Measurements from ENCODE around the gene FBXW5. TPM values are rescaled to one million over a fixed set of nuclear protein-coding genes. Genes with fewer than 3 reads are reported as not detected.

The FBXW5 gene
- total and polyA plus RNA-seq, 10 of the 15 experiments (the other 5 are each of a cell fraction or from before 2014, with no cell fraction given): 0.21 to 97.3 (median 44.5) TPM

- no TSS peak for BruUV-seq (replicated peaks)
- H3K36me3 ChIP-seq (ENCODE audit: control insufficient read depth in 2 of 2, insufficient read depth in 2 of 2, low read length in 1 of 2): peaks cover 6 to 17% of the 10 kb centered on the region in 2 experiments; a peak in 3 of 4 replicates
- no peaks in the 10 kb centered on the region for H3K27me3 ChIP-seq (replicated peaks in 1 of 2; ENCODE audit: control insufficient read depth in 2 of 2, insufficient read depth in 2 of 2, low read length in 1 of 2)
- no peak overlapping the region for H2AFZ ChIP-seq (ENCODE audit: control insufficient read depth, low read depth, low read length)
- FAIRE-seq (no peak), ATAC-seq (no peak), DNase-seq (ENCODE audit: low read depth, low spot score) (no peak)
- no peak overlapping the region for H3K27ac ChIP-seq (ENCODE audit: control insufficient read depth, insufficient read depth)
- H3K9me3 ChIP-seq (replicated peaks; ENCODE audit: control insufficient read depth, insufficient read depth, low read length): no peaks in the 10 kb centered on the region
- H3K79me2 ChIP-seq (ENCODE audit: control insufficient read depth, insufficient read depth, low read length): peaks cover 82% of the 10 kb centered on the region
- no peak overlapping the region for H3K9ac ChIP-seq (ENCODE audit: control insufficient read depth, insufficient read depth, low read length)
- SMC1A ChIA-PET (ENCODE audit: uncharacterized antibody, unreplicated experiment): no interaction called here
- no peaks in the 10 kb centered on the region; the same call in 1 of the 2 replicates for H3K4me1 ChIP-seq (ENCODE audit: control insufficient read depth, insufficient read depth, low read length)
- H3K4me3 ChIP-seq: no peak overlapping the region
- no peaks in the 10 kb centered on the region; the same call in 1 of the 2 replicates for H4K20me1 ChIP-seq (ENCODE audit: control insufficient read depth, insufficient read depth)
- RAD21 ChIA-PET (ENCODE audit: unreplicated experiment): interaction anchor here (1.8 kb wide), 1 partner anchor 9 kb away, joined by 5 read pairs; no protein-coding TSS in a partner anchor
- POLR2A ChIA-PET: interaction anchor here (0.9 kb wide), 1 partner anchor 39 kb away, joined by 3 read pairs; the partner anchor contains the start of gene MAMDC4
- CTCF ChIA-PET: no interaction called here
- intact Hi-C loops (cut with micrococcal nuclease; ENCODE audit: unreplicated experiment) (no loop called here), in situ Hi-C loops (cut with MboI) (no loop called here)
- TF ChIP-seq SREBF2 (IDR thresholded peaks at IDR 0.05; ENCODE audit: low read length) (no peak), POU2F2 (IDR thresholded peaks at IDR 0.05; ENCODE audit: borderline replicate concordance, low read depth, low read length) (no peak), GATAD2B (conservative IDR thresholded peaks at IDR 0.05; ENCODE audit: low read depth) (no peak), JUNB (IDR thresholded peaks at IDR 0.05) (no peak), ZZZ3 (IDR thresholded peaks at IDR 0.05; ENCODE audit: control insufficient read depth, insufficient read length, low read depth) (no peak), LARP7 (IDR thresholded peaks at IDR 0.05) (no peak), MYC (IDR thresholded peaks at IDR 0.05; ENCODE audit: insufficient read depth, insufficient read length, insufficient replicate concordance, low read length, severe bottlenecking) (no peak), EED (IDR thresholded peaks at IDR 0.05; ENCODE audit: low read depth) (no peak), NR2F1 (conservative IDR thresholded peaks at IDR 0.05) (no peak), DPF2 (IDR thresholded peaks at IDR 0.05) (no peak), PBX3 (IDR thresholded peaks at IDR 0.05; ENCODE audit: insufficient replicate concordance, low read depth, low read length) (no peak), MTA2 (IDR thresholded peaks at IDR 0.05; ENCODE audit: low read depth) (no peak)
- TF ChIP-seq, protein P1, sequence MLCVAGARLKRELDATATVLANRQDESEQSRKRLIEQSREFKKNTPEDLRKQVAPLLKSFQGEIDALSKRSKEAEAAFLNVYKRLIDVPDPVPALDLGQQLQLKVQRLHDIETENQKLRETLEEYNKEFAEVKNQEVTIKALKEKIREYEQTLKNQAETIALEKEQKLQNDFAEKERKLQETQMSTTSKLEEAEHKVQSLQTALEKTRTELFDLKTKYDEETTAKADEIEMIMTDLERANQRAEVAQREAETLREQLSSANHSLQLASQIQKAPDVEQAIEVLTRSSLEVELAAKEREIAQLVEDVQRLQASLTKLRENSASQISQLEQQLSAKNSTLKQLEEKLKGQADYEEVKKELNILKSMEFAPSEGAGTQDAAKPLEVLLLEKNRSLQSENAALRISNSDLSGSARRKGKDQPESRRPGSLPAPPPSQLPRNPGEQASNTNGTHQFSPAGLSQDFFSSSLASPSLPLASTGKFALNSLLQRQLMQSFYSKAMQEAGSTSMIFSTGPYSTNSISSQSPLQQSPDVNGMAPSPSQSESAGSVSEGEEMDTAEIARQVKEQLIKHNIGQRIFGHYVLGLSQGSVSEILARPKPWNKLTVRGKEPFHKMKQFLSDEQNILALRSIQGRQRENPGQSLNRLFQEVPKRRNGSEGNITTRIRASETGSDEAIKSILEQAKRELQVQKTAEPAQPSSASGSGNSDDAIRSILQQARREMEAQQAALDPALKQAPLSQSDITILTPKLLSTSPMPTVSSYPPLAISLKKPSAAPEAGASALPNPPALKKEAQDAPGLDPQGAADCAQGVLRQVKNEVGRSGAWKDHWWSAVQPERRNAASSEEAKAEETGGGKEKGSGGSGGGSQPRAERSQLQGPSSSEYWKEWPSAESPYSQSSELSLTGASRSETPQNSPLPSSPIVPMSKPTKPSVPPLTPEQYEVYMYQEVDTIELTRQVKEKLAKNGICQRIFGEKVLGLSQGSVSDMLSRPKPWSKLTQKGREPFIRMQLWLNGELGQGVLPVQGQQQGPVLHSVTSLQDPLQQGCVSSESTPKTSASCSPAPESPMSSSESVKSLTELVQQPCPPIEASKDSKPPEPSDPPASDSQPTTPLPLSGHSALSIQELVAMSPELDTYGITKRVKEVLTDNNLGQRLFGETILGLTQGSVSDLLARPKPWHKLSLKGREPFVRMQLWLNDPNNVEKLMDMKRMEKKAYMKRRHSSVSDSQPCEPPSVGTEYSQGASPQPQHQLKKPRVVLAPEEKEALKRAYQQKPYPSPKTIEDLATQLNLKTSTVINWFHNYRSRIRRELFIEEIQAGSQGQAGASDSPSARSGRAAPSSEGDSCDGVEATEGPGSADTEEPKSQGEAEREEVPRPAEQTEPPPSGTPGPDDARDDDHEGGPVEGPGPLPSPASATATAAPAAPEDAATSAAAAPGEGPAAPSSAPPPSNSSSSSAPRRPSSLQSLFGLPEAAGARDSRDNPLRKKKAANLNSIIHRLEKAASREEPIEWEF (IDR thresholded peaks at IDR 0.05; ENCODE audit: insufficient replicate concordance, low read depth, low read length): no peak
- 86% methylated on average over 13 of the region's 13 CpGs for WGBS (ENCODE audit: insufficient coverage, insufficient replicate concordance, low lambda C conversion rate, missing lambda C conversion rate)
- H3K4me2 ChIP-seq (ENCODE audit: control insufficient read depth, insufficient read depth): no peak overlapping the region
Measured at GRCh38 chr9:136890661-136891060, 53.9 kb downstream of the FBXW5 start.
